Measurements from ENCODE around the gene SETBP1. TPM values are rescaled to one million over a fixed set of nuclear protein-coding genes. Genes with fewer than 3 reads are reported as not detected.
A peak's percentile ranks its signal among the peaks of the same experiment; 100 is the strongest.

The SETBP1 gene
- total and polyA plus RNA-seq, 3 experiments from 2014 or later: 0.22 to 14.1 (median 13.9) TPM

DNA sequence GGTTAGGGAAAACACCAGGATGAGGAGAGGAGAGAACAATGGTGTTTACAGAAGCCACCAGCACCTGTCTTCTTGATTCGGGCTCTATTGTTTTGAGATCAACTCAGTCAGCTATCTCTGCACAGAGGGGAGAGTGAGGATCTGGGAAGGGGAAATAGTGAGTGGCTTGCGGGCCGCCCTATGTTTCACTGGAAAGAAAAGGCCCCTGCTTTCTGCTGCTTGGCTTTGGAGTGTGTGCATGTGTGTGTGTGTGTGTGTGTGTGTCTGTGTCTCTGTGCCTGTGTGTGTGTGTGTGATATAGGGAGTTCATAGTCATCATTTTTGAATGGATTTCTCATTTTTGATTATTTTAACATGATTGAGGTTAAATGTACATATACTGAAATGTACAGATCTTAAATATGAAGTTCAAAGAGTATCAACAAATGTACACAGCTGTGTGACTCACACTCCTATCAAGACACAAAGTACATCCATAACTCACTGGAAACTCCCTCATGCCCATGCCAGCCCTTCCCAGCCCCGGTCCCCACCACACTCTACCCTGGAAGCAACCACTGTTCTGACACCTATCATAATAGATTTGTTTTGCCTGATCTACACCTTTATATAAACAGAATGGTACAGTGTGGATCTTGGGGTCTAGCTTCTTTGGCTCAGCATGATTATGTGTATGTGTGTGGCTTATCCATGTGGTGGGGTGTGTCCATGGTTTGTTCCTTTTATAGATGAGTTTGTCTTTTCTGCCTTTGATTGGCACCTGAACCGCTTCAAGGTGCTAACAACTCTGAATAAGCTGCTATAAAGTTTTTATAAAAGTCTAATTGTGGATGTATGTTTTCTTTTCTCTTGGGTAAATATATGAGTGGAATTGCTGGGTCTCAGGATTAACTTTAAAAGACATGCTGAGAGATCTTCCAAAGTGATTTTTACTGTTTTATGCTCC, 258.3 kb downstream of the SETBP1 start:
- peaks cover 0 to 9% (median 2%) of the 10 kb centered on the region in 3 donors for H3K36me3 Mint-ChIP-seq
- Histone ChIP-seq H3K4me3 (ENCODE audit: low read length) (no peak overlapping the region), H3K27me3 (ENCODE audit: insufficient read depth, low read length, poor library complexity, severe bottlenecking) (no peaks in the 10 kb centered on the region), H3K9me3 (ENCODE audit: low read length) (no peaks in the 10 kb centered on the region), H3K27ac (ENCODE audit: low read depth, low read length) (no peak overlapping the region), H3K4me1 (ENCODE audit: insufficient read depth, low read length) (no peaks in the 10 kb centered on the region), H3K36me3 (ENCODE audit: insufficient read depth, low read length) (no peaks in the 10 kb centered on the region)
- no peak overlapping the region for H3K4me3 Mint-ChIP-seq
- no peak for DNase-seq
- H3K27ac Mint-ChIP-seq: no peak overlapping the region
- ChIA-PET POLR2A (no interaction called here), CTCF (no interaction called here)
- peaks cover 0 to 5% (median 2%) of the 10 kb centered on the region in 5 donors for H3K9me3 Mint-ChIP-seq
- peaks cover 0 to 3% (median 0%) of the 10 kb centered on the region in 3 donors for H3K4me1 Mint-ChIP-seq
- peaks cover 3 to 11% of the 10 kb centered on the region in 2 donors for H3K27me3 Mint-ChIP-seq

- no peaks in the 10 kb centered on the region for H3K4me1 ChIP-seq (ENCODE audit: insufficient read depth, low read length)
- H3K36me3 Mint-ChIP-seq: peaks cover 0 to 1% (median 0%) of the 10 kb centered on the region in 3 donors
- POLR2A ChIA-PET: no interaction called here
- no peak overlapping the region for H3K27ac Mint-ChIP-seq
- no peaks in the 10 kb centered on the region for H3K36me3 ChIP-seq (ENCODE audit: insufficient read depth, low read length)
- H3K27me3 ChIP-seq (ENCODE audit: insufficient read depth, low read length, poor library complexity, severe bottlenecking): no peaks in the 10 kb centered on the region
- no peak overlapping the region for H3K27ac ChIP-seq (ENCODE audit: low read depth, low read length)
- H3K4me3 ChIP-seq (ENCODE audit: low read length): no peak overlapping the region
- H3K4me3 Mint-ChIP-seq: no peak overlapping the region
- CTCF ChIA-PET: interaction anchor here (0.7 kb wide), 2 partner anchors 45 to 245 kb away, joined by 3 read pairs; no protein-coding TSS in a partner anchor
- H3K9me3 Mint-ChIP-seq: no peaks in the 10 kb centered on the region
- no peak for DNase-seq
- H3K27me3 Mint-ChIP-seq: peaks cover 1 to 3% of the 10 kb centered on the region in 2 donors
- H3K4me1 Mint-ChIP-seq: peaks cover 0 to 3% (median 0%) of the 10 kb centered on the region in 3 donors
- no peaks in the 10 kb centered on the region for H3K9me3 ChIP-seq (ENCODE audit: low read length)
Observed at GRCh38 chr18:44941516-44941915, 260.8 kb downstream of the SETBP1 start.

DNA sequence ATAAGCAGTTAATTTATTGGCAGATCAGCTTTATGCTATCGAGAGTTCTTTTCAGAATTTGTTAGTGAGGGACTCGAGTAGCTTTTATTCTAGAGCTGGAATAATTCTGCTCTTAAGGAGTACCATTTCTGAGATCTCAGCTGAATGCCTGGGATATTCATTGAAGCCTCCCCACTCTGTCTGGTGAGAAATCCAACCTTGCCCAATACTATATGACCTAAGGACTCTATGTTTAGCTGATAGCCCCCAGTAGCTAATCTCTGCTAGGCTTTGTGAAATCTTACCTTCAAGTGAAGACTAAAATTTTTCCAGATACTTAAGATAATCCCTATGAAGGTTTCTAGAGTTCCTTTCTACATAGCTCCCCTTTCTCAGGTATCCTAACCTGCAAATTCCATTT, 261.4 kb downstream of the SETBP1 start:
- H3K27ac ChIP-seq (ENCODE audit: low read depth, low read length): no peak overlapping the region
- ChIA-PET POLR2A (no interaction called here), CTCF (no interaction called here)
- DNase-seq: no peak
- Mint-ChIP-seq H3K27ac (no peak overlapping the region), H3K27me3 (peaks cover 0 to 1% of the 10 kb centered on the region in 2 donors), H3K36me3 (no peaks in the 10 kb centered on the region), H3K4me1 (peaks cover 0 to 3% (median 0%) of the 10 kb centered on the region in 3 donors), H3K4me3 (no peak overlapping the region), H3K9me3 (no peaks in the 10 kb centered on the region)
- H3K4me1 ChIP-seq (ENCODE audit: insufficient read depth, low read length): no peaks in the 10 kb centered on the region
- no peak overlapping the region for H3K4me3 ChIP-seq (ENCODE audit: low read length)
- no peaks in the 10 kb centered on the region for H3K9me3 ChIP-seq (ENCODE audit: low read length)
- no peaks in the 10 kb centered on the region for H3K27me3 ChIP-seq (ENCODE audit: insufficient read depth, low read length, poor library complexity, severe bottlenecking)
- no peaks in the 10 kb centered on the region for H3K36me3 ChIP-seq (ENCODE audit: insufficient read depth, low read length)

- ChIA-PET CTCF (no interaction called here), POLR2A (no interaction called here)
- H3K36me3 ChIP-seq (ENCODE audit: insufficient read depth, low read length): no peaks in the 10 kb centered on the region
- H3K9me3 Mint-ChIP-seq: no peaks in the 10 kb centered on the region
- peaks cover 0 to 1% of the 10 kb centered on the region in 2 donors for H3K27me3 Mint-ChIP-seq
- no peak overlapping the region for H3K27ac Mint-ChIP-seq
- H3K27ac ChIP-seq (ENCODE audit: low read depth, low read length): no peak overlapping the region
- DNase-seq: no peak
- no peak overlapping the region for H3K4me3 Mint-ChIP-seq
- no peaks in the 10 kb centered on the region for H3K27me3 ChIP-seq (ENCODE audit: insufficient read depth, low read length, poor library complexity, severe bottlenecking)
- H3K4me1 Mint-ChIP-seq: peaks cover 0 to 3% (median 0%) of the 10 kb centered on the region in 3 donors
- no peaks in the 10 kb centered on the region for H3K9me3 ChIP-seq (ENCODE audit: low read length)
- no peaks in the 10 kb centered on the region for H3K4me1 ChIP-seq (ENCODE audit: insufficient read depth, low read length)
- H3K4me3 ChIP-seq (ENCODE audit: low read length): no peak overlapping the region
- no peaks in the 10 kb centered on the region for H3K36me3 Mint-ChIP-seq
Observed at GRCh38 chr18:44943311-44943881, 262.7 kb downstream of the SETBP1 start.

DNA sequence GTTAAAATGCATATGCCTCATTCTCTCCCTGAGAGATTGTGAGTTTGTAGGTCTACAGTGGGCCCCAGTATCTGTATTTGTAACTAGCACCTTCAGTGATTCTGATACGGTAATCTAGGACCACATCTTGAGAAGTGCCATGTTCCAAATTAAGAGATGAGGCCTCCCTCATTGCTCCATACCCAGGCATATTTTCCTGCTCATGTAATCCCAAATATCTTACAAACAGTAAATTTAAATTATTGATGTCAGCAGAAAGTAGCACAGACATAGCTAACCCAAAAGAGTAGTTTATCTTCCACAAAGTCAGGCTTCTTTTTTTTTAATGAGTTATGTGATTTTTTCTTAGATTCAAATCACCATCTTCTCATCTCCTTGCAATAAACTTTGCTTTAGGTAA, 263.8 kb downstream of the SETBP1 start:
- Mint-ChIP-seq H3K4me3 (no peak overlapping the region), H3K27ac (no peak overlapping the region), H3K27me3 (peaks cover 0 to 1% of the 10 kb centered on the region in 2 donors), H3K36me3 (no peaks in the 10 kb centered on the region), H3K4me1 (peaks cover 0 to 3% (median 0%) of the 10 kb centered on the region in 3 donors), H3K9me3 (no peaks in the 10 kb centered on the region)
- H3K4me3 ChIP-seq (ENCODE audit: low read length): no peak overlapping the region
- POLR2A ChIA-PET: no interaction called here
- H3K27ac ChIP-seq (ENCODE audit: low read depth, low read length): no peak overlapping the region
- CTCF ChIA-PET: no interaction called here
- no peaks in the 10 kb centered on the region for H3K27me3 ChIP-seq (ENCODE audit: insufficient read depth, low read length, poor library complexity, severe bottlenecking)
- H3K4me1 ChIP-seq (ENCODE audit: insufficient read depth, low read length): no peaks in the 10 kb centered on the region
- no peak for DNase-seq
- H3K9me3 ChIP-seq (ENCODE audit: low read length): no peaks in the 10 kb centered on the region
- no peaks in the 10 kb centered on the region for H3K36me3 ChIP-seq (ENCODE audit: insufficient read depth, low read length)

DNA sequence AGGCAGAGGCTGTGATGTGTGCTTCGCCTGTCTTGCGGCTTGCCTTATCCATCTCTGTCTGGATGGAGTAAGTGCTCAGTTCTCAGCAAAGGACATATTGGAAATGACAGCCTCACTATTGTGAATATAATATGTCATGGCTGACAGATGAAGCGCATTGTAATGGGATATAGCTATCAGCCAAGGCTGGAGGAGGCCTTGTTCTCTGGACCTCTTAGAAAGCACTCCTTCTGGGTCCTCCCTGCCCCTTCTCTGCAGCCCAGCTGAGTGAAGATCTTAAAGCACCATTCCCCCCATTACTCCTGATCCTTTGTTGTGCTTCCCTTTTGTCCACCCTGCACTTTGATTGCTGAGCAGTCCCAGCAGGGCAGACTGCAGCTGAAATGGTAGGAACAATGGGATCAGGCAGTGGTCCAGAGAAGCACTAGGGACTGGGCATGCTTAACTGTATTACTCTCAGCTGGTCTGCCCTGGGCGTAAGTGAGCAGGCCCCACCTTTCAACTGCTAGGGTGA, 265.3 kb downstream of the SETBP1 start:
- Mint-ChIP-seq H3K36me3 (no peaks in the 10 kb centered on the region), H3K27ac (no peak overlapping the region), H3K4me3 (no peak overlapping the region), H3K9me3 (no peaks in the 10 kb centered on the region), H3K27me3 (peaks cover 0 to 1% of the 10 kb centered on the region in 2 donors), H3K4me1 (peaks cover 0 to 3% (median 0%) of the 10 kb centered on the region in 3 donors)
- Histone ChIP-seq H3K27ac (ENCODE audit: low read depth, low read length) (no peak overlapping the region), H3K4me3 (ENCODE audit: low read length) (no peak overlapping the region), H3K4me1 (ENCODE audit: insufficient read depth, low read length) (no peaks in the 10 kb centered on the region), H3K9me3 (ENCODE audit: low read length) (no peaks in the 10 kb centered on the region), H3K27me3 (ENCODE audit: insufficient read depth, low read length, poor library complexity, severe bottlenecking) (no peaks in the 10 kb centered on the region), H3K36me3 (ENCODE audit: insufficient read depth, low read length) (no peaks in the 10 kb centered on the region)
- CTCF ChIA-PET: no interaction called here
- POLR2A ChIA-PET: no interaction called here
- no peak for DNase-seq

DNA sequence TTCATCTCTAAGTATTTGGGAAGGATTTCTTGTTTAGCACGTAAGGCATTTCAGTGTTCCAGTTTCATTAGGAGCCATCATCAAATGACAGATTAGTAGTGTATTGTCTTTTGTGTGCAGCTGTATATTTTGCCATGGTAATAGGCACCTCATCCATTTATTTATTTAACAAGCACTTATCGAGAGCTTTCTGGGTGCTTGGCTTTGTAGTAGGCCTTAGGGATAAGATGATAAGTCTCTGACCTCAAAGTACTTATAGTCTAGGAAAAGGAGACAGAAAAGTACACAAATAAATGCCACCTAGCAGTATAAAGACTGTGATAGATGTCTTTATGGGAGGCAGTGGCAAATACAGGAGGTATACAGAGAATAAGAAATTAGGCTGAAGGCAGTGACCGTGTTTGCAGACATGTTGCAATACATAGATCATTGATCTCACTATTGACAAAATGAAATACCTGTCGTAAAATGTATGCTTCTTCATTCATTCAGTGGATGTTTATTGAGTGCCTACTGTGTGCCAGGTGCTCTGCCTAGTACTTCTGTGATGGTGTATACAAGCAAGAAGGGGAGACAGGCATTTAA, 265.9 kb downstream of the SETBP1 start:
- peaks cover 0 to 1% of the 10 kb centered on the region in 2 donors for H3K27me3 Mint-ChIP-seq
- no peaks in the 10 kb centered on the region for H3K36me3 Mint-ChIP-seq
- no peak overlapping the region for H3K27ac Mint-ChIP-seq
- Histone ChIP-seq H3K36me3 (ENCODE audit: insufficient read depth, low read length) (no peaks in the 10 kb centered on the region), H3K27me3 (ENCODE audit: insufficient read depth, low read length, poor library complexity, severe bottlenecking) (no peaks in the 10 kb centered on the region), H3K4me3 (ENCODE audit: low read length) (no peak overlapping the region), H3K4me1 (ENCODE audit: insufficient read depth, low read length) (no peaks in the 10 kb centered on the region), H3K9me3 (ENCODE audit: low read length) (no peaks in the 10 kb centered on the region), H3K27ac (ENCODE audit: low read depth, low read length) (no peak overlapping the region)
- POLR2A ChIA-PET: no interaction called here
- CTCF ChIA-PET: no interaction called here
- no peak overlapping the region for H3K4me3 Mint-ChIP-seq
- DNase-seq: no peak
- H3K9me3 Mint-ChIP-seq: no peaks in the 10 kb centered on the region
- H3K4me1 Mint-ChIP-seq: no peaks in the 10 kb centered on the region

DNA sequence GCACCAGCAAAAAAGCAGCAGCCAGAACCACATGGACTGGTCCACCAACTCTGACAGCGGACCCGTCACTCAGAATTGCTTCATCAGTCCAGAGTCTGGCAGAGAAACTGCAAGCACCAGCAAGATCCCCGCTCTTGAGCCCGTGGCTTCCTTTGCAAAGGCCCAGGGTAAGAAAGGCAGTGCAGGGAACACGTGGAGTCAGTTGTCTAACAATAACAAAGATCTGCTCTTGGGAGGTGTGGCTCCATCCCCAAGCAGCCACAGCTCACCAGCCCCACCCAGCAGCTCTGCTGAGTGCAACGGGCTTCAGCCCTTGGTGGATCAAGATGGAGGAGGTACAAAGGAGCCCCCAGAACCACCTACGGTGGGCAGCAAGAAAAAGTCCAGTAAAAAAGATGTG, 269.3 kb downstream of the SETBP1 start:
- no peaks in the 10 kb centered on the region for H3K9me3 ChIP-seq (ENCODE audit: low read length)

More for the DNA sequence above, 269.3 kb downstream of the SETBP1 start:
- no peaks in the 10 kb centered on the region for H3K9me3 Mint-ChIP-seq
- no peak overlapping the region for H3K4me3 ChIP-seq (ENCODE audit: low read length)
- peak overlapping the region in 1 of 8 donors; percentile 89 for H3K27ac Mint-ChIP-seq
- no peaks in the 10 kb centered on the region for H3K27me3 Mint-ChIP-seq
- no peaks in the 10 kb centered on the region for H3K36me3 Mint-ChIP-seq
- no peak overlapping the region for H3K4me3 Mint-ChIP-seq
- CTCF ChIA-PET: no interaction called here
- H3K36me3 ChIP-seq (ENCODE audit: insufficient read depth, low read length): no peaks in the 10 kb centered on the region
- H3K27me3 ChIP-seq (ENCODE audit: insufficient read depth, low read length, poor library complexity, severe bottlenecking): no peaks in the 10 kb centered on the region
- POLR2A ChIA-PET: no interaction called here
- no peaks in the 10 kb centered on the region for H3K4me1 ChIP-seq (ENCODE audit: insufficient read depth, low read length)
- H3K4me1 Mint-ChIP-seq: no peaks in the 10 kb centered on the region
- DNase-seq: no peak
- no peak overlapping the region for H3K27ac ChIP-seq (ENCODE audit: low read depth, low read length)
